Measurements from ENCODE around the gene C20orf173. TPM values are rescaled to one million over a fixed set of nuclear protein-coding genes. Genes with fewer than 3 reads are reported as not detected.

The C20orf173 gene
- total RNA-seq, 2 donors from 2014 or later: not detected

DNA sequence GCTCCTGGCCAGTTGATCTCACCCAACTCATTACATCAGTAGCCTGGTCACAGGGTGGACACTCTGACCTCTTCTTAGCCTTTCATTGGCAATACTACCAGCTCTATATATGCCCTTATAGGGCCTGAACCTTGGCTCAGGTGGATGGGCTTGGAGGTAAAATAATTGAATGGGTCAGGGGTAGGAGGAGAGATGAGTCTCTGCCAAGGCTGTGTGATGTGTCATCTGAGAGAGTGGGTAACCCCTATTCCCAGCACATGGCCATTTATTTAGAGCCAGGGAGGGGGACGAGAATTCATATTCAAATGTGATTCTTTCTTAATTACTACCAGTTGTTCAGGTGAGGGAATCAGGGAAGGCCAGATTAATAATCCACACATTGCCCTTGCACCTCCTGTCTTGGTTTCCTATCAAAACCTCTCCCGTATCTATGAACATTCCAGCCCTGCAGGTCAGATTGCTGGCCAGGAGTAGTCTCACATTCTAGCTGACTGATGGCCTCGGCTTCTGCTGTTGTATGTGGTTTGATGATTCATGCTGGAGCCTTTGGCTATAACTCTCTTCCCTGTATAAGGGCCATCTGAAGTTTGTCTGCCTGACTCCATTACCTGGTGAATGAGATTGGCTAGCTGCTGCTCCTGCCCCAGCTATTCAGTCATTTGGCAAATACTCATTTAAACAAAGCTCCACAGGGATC, 13.4 kb downstream of the C20orf173 start:
- peaks cover 5% of the 10 kb centered on the region for H3K36me3 ChIP-seq
- no peaks in the 10 kb centered on the region for H3K27me3 ChIP-seq
- H3K4me1 ChIP-seq: peaks cover 0 to 8% of the 10 kb centered on the region in 2 donors
- no peaks in the 10 kb centered on the region for H3K9me3 ChIP-seq
- H3K4me3 ChIP-seq: no peak overlapping the region
- no peak for DNase-seq (ENCODE audit: low spot score)
- H3K27ac ChIP-seq: no peak overlapping the region
- TF ChIP-seq, protein P1, sequence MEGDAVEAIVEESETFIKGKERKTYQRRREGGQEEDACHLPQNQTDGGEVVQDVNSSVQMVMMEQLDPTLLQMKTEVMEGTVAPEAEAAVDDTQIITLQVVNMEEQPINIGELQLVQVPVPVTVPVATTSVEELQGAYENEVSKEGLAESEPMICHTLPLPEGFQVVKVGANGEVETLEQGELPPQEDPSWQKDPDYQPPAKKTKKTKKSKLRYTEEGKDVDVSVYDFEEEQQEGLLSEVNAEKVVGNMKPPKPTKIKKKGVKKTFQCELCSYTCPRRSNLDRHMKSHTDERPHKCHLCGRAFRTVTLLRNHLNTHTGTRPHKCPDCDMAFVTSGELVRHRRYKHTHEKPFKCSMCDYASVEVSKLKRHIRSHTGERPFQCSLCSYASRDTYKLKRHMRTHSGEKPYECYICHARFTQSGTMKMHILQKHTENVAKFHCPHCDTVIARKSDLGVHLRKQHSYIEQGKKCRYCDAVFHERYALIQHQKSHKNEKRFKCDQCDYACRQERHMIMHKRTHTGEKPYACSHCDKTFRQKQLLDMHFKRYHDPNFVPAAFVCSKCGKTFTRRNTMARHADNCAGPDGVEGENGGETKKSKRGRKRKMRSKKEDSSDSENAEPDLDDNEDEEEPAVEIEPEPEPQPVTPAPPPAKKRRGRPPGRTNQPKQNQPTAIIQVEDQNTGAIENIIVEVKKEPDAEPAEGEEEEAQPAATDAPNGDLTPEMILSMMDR (IDR thresholded peaks at IDR 0.05): no peak

DNA sequence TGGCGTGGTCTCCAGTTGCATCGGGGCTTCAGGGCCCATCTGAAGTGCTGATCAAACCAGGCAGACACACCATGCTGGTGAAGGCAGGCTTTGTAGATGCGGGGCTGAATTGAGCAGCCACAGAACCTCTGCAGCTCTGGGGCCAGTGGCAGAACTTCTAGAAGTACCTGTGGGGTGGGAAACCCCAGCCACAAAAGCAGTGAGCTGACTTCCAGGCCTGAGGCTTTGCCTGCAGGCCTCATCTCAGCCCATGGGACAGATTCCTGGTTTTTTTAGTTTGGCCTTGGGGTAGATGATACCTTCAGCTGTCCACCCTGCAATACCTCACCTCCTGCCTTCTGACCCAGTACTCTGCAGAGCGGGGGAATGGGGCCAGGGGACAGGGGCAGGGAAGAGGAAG, 14.1 kb downstream of the C20orf173 start:
- TF ChIP-seq, protein P1 (IDR thresholded peaks at IDR 0.05): no peak
- peaks cover 13% of the 10 kb centered on the region for H3K36me3 ChIP-seq
- H3K27ac ChIP-seq: no peak overlapping the region
- DNase-seq (ENCODE audit: low spot score): no peak
- H3K4me3 ChIP-seq: no peak overlapping the region
- H3K9me3 ChIP-seq: no peaks in the 10 kb centered on the region
- peaks cover 0 to 8% of the 10 kb centered on the region in 2 donors for H3K4me1 ChIP-seq
- no peaks in the 10 kb centered on the region for H3K27me3 ChIP-seq

- peaks cover 0 to 8% of the 10 kb centered on the region in 2 donors for H3K4me1 ChIP-seq
- TF ChIP-seq, protein P1 (IDR thresholded peaks at IDR 0.05): no peak
- H3K27ac ChIP-seq: no peak overlapping the region
- peaks cover 22% of the 10 kb centered on the region for H3K36me3 ChIP-seq
- no peak overlapping the region for H3K4me3 ChIP-seq
- DNase-seq (ENCODE audit: low spot score): no peak
- H3K27me3 ChIP-seq: no peaks in the 10 kb centered on the region
- H3K9me3 ChIP-seq: no peaks in the 10 kb centered on the region
Observed at GRCh38 chr20:35514371-35514932, 15.0 kb downstream of the C20orf173 start.

DNA sequence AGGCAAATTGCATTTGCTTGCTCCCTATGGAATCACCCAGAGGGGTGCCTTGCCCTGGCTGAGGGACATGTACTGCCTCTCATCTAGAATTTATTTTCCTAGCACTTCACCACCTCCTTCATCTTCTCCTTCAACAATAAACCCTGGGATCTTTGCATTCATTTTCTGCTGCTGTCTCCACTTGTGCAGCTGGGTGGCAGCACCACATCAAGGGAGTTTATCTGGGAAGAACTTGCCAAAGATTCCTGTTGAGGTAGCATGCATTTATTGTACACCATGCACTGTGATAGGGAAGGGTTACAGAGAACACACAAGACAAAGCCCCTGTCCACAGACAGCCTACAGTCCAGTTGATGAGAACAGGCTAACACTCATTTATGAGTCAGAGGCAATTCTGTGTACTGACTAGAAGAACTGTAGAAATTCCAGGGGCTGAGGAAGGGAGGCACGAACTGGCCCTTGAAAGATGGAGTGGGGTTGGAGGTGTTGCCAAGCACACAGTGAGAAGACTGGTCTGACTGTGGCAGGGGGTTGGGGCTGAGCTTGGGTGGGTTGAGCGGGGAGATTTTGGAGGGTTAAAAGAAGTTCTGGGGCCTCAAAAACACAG, 17.5 kb downstream of the C20orf173 start:
- Histone ChIP-seq H3K27me3 (no peaks in the 10 kb centered on the region), H3K4me3 (no peak overlapping the region), H3K9me3 (no peaks in the 10 kb centered on the region), H3K27ac (no peak overlapping the region), H3K36me3 (peaks cover 40% of the 10 kb centered on the region), H3K4me1 (peaks cover 0 to 8% of the 10 kb centered on the region in 2 donors)
- DNase-seq (ENCODE audit: low spot score): no peak
- TF ChIP-seq, protein P1 (IDR thresholded peaks at IDR 0.05): peak; percentile 14 to 67

DNA sequence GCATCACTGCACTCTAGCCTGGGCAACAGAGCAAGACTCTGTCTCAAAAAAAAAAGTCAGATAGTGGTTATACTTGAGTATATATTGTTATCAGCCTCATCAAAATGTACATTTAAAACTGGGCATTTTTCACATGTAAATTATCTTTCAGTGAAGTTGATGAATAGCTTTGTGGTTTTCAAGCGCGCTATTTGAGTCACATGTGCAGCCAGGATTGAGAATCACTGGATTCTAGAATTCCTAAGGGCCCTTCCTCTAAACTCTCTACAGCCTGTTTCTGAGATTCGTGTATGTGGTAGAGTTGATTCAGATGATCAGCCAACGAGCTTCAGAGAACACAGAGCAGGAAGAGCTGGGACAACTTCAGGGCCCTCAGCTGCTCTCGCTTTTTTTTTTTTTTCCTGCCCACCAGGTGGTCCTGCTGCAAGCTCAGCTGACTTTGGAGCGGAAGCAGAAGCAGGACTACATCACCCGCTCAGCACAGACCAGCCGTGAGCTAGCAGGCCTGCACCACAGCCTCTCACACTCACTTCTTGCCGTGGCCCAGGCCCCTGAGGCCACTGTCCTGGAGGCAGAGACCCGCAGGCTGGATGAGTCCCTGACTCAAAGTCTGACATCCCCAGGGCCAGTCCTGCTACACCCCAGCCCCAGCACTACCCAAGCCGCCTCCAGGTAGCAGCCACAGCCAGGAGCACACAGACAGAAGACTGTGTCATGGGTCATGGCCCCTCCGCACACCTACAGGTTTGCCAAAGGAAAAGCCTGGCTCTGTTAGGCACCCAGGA, 18.3 kb downstream of the C20orf173 start:
- Histone ChIP-seq H3K4me1 (peaks cover 0 to 2% of the 10 kb centered on the region in 2 donors), H3K27me3 (no peaks in the 10 kb centered on the region), H3K4me3 (no peak overlapping the region), H3K36me3 (peaks cover 43% of the 10 kb centered on the region), H3K9me3 (no peaks in the 10 kb centered on the region), H3K27ac (no peak overlapping the region)
- no peak for DNase-seq (ENCODE audit: low spot score)
- TF ChIP-seq, protein P1 (IDR thresholded peaks at IDR 0.05): no peak

All from right atrium auricular region (tissue), 2 donors.